Neural crest cell (in vitro differentiated cells): ENCODE results near the gene C2orf76. TPM values are rescaled to one million over a fixed set of nuclear protein-coding genes. Genes with fewer than 3 reads are reported as not detected.

Source experiments
- DNase-seq: peaks from one replicate; pipeline ENCODE4 v3.0.0; 2021; ENCODE audit warnings: low read depth, mixed read lengths, low spot score
- H3K27ac Mint-ChIP-seq: one replicate; pipeline ENCODE4 v1.8.0; 2021; ENCODE audit warnings: mild to moderate bottlenecking, mixed read lengths; ENCODE audit not compliant: unreplicated experiment
- H3K27me3 Mint-ChIP-seq: 2 replicates; pipeline ENCODE4 v1.8.0; 2021; ENCODE audit warnings: low read depth, mild to moderate bottlenecking, mixed read lengths
- H3K36me3 Mint-ChIP-seq: 2 replicates; pipeline ENCODE4 v1.8.0; 2021; ENCODE audit warnings: low read depth, mild to moderate bottlenecking, mixed read lengths
- H3K4me1 Mint-ChIP-seq: 2 replicates; pipeline ENCODE4 v1.8.0; 2021; ENCODE audit warnings: mixed read lengths
- H3K4me3 Mint-ChIP-seq: one replicate; pipeline ENCODE4 v1.8.0; 2021; ENCODE audit warnings: mild to moderate bottlenecking, mixed read lengths
- H3K9me3 Mint-ChIP-seq: 2 replicates; pipeline ENCODE4 v1.8.0; 2021; ENCODE audit warnings: mixed read lengths
- total RNA-seq: library from RNA; stranded (reverse); gene quantifications from 2 replicates; pipeline ENCODE4 v1.2.1, GENCODE V29; 2021
- TF ChIP-seq, protein P1 (sequence below): fragments of 200-600 bp; sonication (generic); conservative IDR thresholded peaks from 2 replicates; pipeline ENCODE4 v1.5.0; 2021; ENCODE audit warnings: antibody characterized with exemption, mild to moderate bottlenecking

The C2orf76 gene
- total RNA-seq, 1 donor from 2014 or later, result 11.6 TPM

DNA sequence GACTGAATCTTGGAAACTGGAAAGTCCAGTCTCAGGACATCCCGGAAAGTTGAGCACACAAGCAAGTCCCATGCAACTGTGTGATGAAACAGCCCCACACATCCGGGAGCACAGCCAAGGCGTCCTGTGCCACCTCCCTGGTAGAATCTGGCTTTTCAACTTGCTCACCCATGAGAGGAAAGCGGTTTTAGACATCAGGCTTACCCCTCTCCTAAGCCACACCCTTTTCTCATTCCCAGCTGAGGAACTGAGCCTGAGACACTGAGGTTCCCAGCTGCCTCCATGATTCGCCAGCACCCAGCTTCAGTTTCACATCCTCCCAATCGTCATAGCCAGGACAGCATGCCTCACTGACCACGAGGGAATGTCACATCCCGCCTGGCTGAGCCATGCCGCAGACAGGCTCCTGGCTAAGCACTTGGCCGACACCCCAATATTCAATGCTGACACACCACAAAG lies 82.7 kb downstream of the C2orf76 start:
- Mint-ChIP-seq H3K36me3 (no peaks in the 10 kb centered on the region), H3K4me1 (no peaks in the 10 kb centered on the region), H3K4me3 (no peak overlapping the region), H3K9me3 (no peaks in the 10 kb centered on the region), H3K27ac (no peak overlapping the region), H3K27me3 (no peaks in the 10 kb centered on the region)
- DNase-seq, result no peak
- TF ChIP-seq, protein P1, sequence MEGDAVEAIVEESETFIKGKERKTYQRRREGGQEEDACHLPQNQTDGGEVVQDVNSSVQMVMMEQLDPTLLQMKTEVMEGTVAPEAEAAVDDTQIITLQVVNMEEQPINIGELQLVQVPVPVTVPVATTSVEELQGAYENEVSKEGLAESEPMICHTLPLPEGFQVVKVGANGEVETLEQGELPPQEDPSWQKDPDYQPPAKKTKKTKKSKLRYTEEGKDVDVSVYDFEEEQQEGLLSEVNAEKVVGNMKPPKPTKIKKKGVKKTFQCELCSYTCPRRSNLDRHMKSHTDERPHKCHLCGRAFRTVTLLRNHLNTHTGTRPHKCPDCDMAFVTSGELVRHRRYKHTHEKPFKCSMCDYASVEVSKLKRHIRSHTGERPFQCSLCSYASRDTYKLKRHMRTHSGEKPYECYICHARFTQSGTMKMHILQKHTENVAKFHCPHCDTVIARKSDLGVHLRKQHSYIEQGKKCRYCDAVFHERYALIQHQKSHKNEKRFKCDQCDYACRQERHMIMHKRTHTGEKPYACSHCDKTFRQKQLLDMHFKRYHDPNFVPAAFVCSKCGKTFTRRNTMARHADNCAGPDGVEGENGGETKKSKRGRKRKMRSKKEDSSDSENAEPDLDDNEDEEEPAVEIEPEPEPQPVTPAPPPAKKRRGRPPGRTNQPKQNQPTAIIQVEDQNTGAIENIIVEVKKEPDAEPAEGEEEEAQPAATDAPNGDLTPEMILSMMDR, result no peak

DNA sequence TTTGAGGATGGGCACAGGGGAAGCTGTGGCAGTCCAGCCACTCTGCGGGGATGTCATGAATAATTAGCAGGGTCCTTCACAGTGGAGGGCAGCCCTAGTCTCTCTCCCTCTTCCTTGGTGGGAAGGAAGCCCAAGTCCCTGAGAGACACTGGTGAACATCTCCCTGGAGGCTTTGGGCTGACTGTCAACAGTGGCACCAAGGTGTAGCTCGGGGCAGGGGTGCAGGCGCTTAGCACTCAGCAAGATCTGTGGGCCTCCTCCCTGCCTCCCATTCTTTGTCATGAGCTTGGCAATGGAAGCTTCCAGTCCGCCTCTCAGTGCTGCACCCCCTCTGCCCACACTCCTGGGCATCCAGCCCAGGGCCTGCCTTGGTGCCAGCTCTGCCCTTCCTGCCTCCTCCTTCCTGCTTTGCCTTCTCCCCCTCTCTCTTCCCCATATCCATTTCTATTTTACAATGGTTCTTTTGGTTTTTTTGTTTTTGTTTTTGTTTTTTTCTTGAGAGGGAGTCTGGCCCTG lies 83.6 kb downstream of the C2orf76 start:
- Mint-ChIP-seq H3K4me1 (no peaks in the 10 kb centered on the region), H3K4me3 (no peak overlapping the region), H3K9me3 (no peaks in the 10 kb centered on the region), H3K36me3 (no peaks in the 10 kb centered on the region), H3K27ac (no peak overlapping the region), H3K27me3 (no peaks in the 10 kb centered on the region)
- DNase-seq, result no peak
- TF ChIP-seq, protein P1, result no peak

DNA sequence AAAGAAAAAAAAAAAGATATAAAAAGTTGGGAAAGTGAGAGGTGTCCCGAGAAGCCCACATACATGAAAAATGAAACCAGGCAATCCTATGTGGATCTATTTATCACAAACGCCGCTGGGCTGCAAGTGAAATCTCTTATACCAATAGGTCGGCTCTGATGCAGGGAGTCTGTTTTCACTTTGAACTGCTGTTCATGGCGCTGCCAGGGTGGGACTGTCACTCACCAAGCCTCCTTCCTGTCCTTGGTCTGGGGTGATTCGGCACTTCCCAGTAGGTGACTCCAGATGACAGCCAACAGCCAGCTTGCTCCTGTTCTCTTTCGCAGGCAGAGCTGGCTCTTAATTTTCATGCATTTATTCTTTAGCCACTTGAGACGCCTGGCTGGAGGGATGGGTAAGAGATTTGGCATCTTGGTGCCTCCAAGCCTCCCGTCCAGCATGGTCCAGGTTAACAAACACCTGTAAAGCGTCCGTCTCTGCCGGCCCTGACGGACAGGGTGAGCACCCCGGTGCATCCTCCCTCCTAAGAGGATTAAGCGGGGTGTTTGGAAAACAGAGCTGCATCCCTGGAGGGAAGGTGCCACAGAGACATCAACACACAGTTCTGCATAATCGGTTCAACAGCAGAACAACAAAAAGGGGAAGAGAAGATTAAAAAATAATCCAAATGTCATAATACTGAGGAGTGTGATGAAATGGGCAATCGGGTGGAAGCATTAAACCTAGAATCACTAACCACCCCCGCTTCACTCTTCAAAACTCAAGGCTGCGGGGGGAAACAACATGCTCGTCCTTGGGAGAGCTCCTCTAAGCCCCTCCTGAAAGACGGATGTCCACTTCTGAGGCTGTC lies 84.3 kb downstream of the C2orf76 start:
- Mint-ChIP-seq H3K4me1 (no peaks in the 10 kb centered on the region), H3K36me3 (no peaks in the 10 kb centered on the region), H3K27ac (no peak overlapping the region), H3K27me3 (no peaks in the 10 kb centered on the region), H3K4me3 (no peak overlapping the region), H3K9me3 (no peaks in the 10 kb centered on the region)
- TF ChIP-seq, protein P1, result no peak
- no peak for DNase-seq

DNA sequence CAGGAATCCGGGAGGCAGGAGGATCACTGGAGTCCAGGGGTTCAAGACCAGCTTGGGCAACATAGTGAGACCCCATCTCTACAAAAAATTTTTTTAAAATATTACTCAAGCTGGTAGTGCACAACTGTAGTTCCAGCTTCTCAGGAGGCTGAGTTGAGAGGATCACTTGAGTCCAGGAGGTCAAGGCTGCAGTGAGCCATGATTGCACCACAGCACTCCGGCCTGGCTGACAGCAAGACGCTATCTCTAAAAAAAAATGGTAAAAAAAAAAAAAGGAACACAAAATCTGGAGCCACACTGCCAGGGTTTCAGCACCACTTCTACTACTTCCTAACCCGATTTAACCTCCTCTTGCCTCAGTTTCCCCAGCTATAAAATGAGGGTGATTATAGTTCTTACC lies 86.0 kb downstream of the C2orf76 start:
- H3K27ac Mint-ChIP-seq, result no peak overlapping the region

DNA sequence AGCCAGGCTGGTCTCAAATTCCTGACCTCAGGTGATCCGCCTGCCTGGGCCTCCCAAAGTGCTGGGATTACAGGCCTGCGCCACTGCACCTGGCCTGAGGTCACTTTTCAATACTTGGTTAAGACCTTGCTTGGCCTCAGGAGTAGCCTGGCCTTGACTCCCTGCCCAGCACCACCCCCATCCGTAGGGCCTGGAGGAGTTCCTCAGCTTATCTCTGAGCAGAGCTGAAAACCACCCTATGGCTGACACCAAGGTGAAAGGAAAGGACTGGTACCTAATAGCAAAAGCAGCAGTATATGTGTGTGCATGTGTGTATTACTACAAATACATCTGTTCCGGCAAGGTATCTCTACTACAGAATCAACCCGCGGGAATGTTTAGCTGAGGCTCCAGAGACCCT lies 87.0 kb downstream of the C2orf76 start:
- H3K27me3 Mint-ChIP-seq, result no peaks in the 10 kb centered on the region
- DNase-seq, result no peak
- no peaks in the 10 kb centered on the region for H3K36me3 Mint-ChIP-seq
- no peaks in the 10 kb centered on the region for H3K4me1 Mint-ChIP-seq
- H3K4me3 Mint-ChIP-seq, result no peak overlapping the region
- no peak overlapping the region for H3K27ac Mint-ChIP-seq
- TF ChIP-seq, protein P1, result no peak
- H3K9me3 Mint-ChIP-seq, result no peaks in the 10 kb centered on the region

More for the DNA sequence above, 86.0 kb downstream of the C2orf76 start:
- Mint-ChIP-seq H3K4me1 (no peaks in the 10 kb centered on the region), H3K4me3 (no peak overlapping the region), H3K9me3 (no peaks in the 10 kb centered on the region), H3K27me3 (no peaks in the 10 kb centered on the region), H3K36me3 (no peaks in the 10 kb centered on the region)
- TF ChIP-seq, protein P1, result no peak
- no peak for DNase-seq
